ENCODE measurements around the gene RAPGEF4. TPM values are rescaled to one million over a fixed set of nuclear protein-coding genes. Genes with fewer than 3 reads are reported as not detected.
A peak's percentile ranks its signal among the peaks of the same experiment; 100 is the strongest.

RAPGEF4 gene
- total RNA-seq, 4 donors from 2014 or later, result 3.7 to 8.9 (median 5.2) TPM

- H3K9me3 ChIP-seq, result no peaks in the 10 kb centered on the region
- no peak for TF ChIP-seq EP300 (IDR thresholded peaks at IDR 0.05)
- no peak for TF ChIP-seq POLR2AphosphoS5 (IDR thresholded peaks at IDR 0.05)
- no peak for TF ChIP-seq CTCF (IDR thresholded peaks at IDR 0.05)
- TF ChIP-seq POLR2A (IDR thresholded peaks at IDR 0.05; ENCODE audit: low read depth), result no peak
- no peaks in the 10 kb centered on the region for H3K27me3 ChIP-seq
- no peak overlapping the region for H3K4me3 ChIP-seq
- peaks cover 0 to 10% (median 0%) of the 10 kb centered on the region in 4 donors for H3K4me1 ChIP-seq
- WGBS, result 82% methylated on average over 6 of the region's 7 CpGs
- no peak for DNase-seq (ENCODE audit: extremely low spot score)
- no peak overlapping the region for H3K27ac ChIP-seq (replicated peaks in 1 of 4)
- intact Hi-C loops (cut with DNase I), result no loop called here
- H3K36me3 ChIP-seq, result no peaks in the 10 kb centered on the region
These were observed 93.6 kb downstream of the RAPGEF4 start for GRCh38 chr2:172829229-172829628.

GRCh38 chr2:172830482-172830881, 94.8 kb downstream of the RAPGEF4 start:
- Histone ChIP-seq H3K4me1 (peaks cover 0 to 14% (median 0%) of the 10 kb centered on the region in 4 donors), H3K27me3 (no peaks in the 10 kb centered on the region), H3K4me3 (no peak overlapping the region), H3K36me3 (no peaks in the 10 kb centered on the region), H3K9me3 (no peaks in the 10 kb centered on the region), H3K27ac (replicated peaks in 1 of 4) (no peak overlapping the region)
- intact Hi-C loops (cut with DNase I), result no loop called here
- TF ChIP-seq CTCF (IDR thresholded peaks at IDR 0.05) (no peak), POLR2A (IDR thresholded peaks at IDR 0.05; ENCODE audit: low read depth) (no peak), POLR2AphosphoS5 (IDR thresholded peaks at IDR 0.05) (no peak), EP300 (IDR thresholded peaks at IDR 0.05) (no peak)
- no peak for DNase-seq (ENCODE audit: extremely low spot score)
- WGBS, result 93% methylated on average over 4 of the region's 4 CpGs

- no peaks in the 10 kb centered on the region for H3K27me3 ChIP-seq
- no peaks in the 10 kb centered on the region for H3K9me3 ChIP-seq
- intact Hi-C loops (cut with DNase I), result no loop called here
- no peak for DNase-seq (ENCODE audit: extremely low spot score)
- H3K27ac ChIP-seq (replicated peaks in 1 of 4), result no peak overlapping the region
- H3K4me1 ChIP-seq, result peaks cover 0 to 14% (median 0%) of the 10 kb centered on the region in 4 donors
- H3K4me3 ChIP-seq, result no peak overlapping the region
- no peaks in the 10 kb centered on the region for H3K36me3 ChIP-seq
- WGBS, result 60% methylated on average over 2 of the region's 2 CpGs
- TF ChIP-seq POLR2AphosphoS5 (IDR thresholded peaks at IDR 0.05), result no peak
- no peak for TF ChIP-seq CTCF (IDR thresholded peaks at IDR 0.05)
- no peak for TF ChIP-seq EP300 (IDR thresholded peaks at IDR 0.05)
- TF ChIP-seq POLR2A (IDR thresholded peaks at IDR 0.05; ENCODE audit: low read depth), result no peak
These were observed 98.3 kb downstream of the RAPGEF4 start for GRCh38 chr2:172833898-172834297.

- H3K36me3 ChIP-seq, result no peaks in the 10 kb centered on the region
- no peak for DNase-seq (ENCODE audit: extremely low spot score)
- no peaks in the 10 kb centered on the region for H3K27me3 ChIP-seq
- TF ChIP-seq EP300 (IDR thresholded peaks at IDR 0.05) (no peak), POLR2AphosphoS5 (IDR thresholded peaks at IDR 0.05) (no peak), POLR2A (IDR thresholded peaks at IDR 0.05; ENCODE audit: low read depth) (no peak), CTCF (IDR thresholded peaks at IDR 0.05) (no peak)
- H3K4me3 ChIP-seq, result no peak overlapping the region
- intact Hi-C loops (cut with DNase I), result no loop called here
- peaks cover 0 to 14% (median 0%) of the 10 kb centered on the region in 4 donors for H3K4me1 ChIP-seq
- H3K27ac ChIP-seq (replicated peaks in 1 of 4), result no peak overlapping the region
- 55% methylated on average over 6 of the region's 6 CpGs for whole genome bisulfite sequencing
- no peaks in the 10 kb centered on the region for H3K9me3 ChIP-seq
These were observed 99.2 kb downstream of the RAPGEF4 start for GRCh38 chr2:172834881-172835280.

GRCh38 chr2:172836347-172836821, 100.7 kb downstream of the RAPGEF4 start:
- Histone ChIP-seq H3K27me3 (no peaks in the 10 kb centered on the region), H3K9me3 (no peaks in the 10 kb centered on the region), H3K27ac (replicated peaks in 1 of 4) (peak overlapping the region in 2 of 4 donors; percentile 22 to 44), H3K36me3 (no peaks in the 10 kb centered on the region), H3K4me1 (peaks cover 0 to 14% (median 0%) of the 10 kb centered on the region in 4 donors), H3K4me3 (no peak overlapping the region)
- WGBS, result 77% methylated on average over 6 of the region's 6 CpGs
- TF ChIP-seq EP300 (IDR thresholded peaks at IDR 0.05) (peak; percentile 15), POLR2AphosphoS5 (IDR thresholded peaks at IDR 0.05) (peak; percentile 67 to 70), POLR2A (IDR thresholded peaks at IDR 0.05; ENCODE audit: low read depth) (no peak)
- intact Hi-C loops (cut with DNase I), result no loop called here
- DNase-seq (ENCODE audit: extremely low spot score), result no peak

All from esophagus muscularis mucosa (tissue), 4 donors.